Stimulated activated CD4-positive, alpha-beta T cell treated with anti-CD3 and anti-CD28 coated beads, TNF-alpha, amount 100 ng/mL, for 48 hours (primary cell): Measurements from ENCODE around the gene CDX2.
"Not testable (repeated sequence)": the region's sequence is repeated elsewhere in the genome, so short reads cannot be mapped to it uniquely, and the experiment has no call there.

Source experiments
- DNase-seq, 3 donors: peaks; one replicate each; pipeline ENCODE4 v3.0.0-alpha.2; 2020; ENCODE audit warnings: low read depth in 3 of 3

Gene CDX2

GRCh38 chr13:27969082-27969865, at the start of gene CDX2:
Gene CDX2 (minus strand): TSS chr13:27969315. CDS start chr13:27969006, 309 bp downstream.
- no peak for DNase-seq

GRCh38 chr13:28014301-28014700, 45.2 kb upstream of the CDX2 start:
- DNase-seq: no peak

GRCh38 chr13:28013482-28013881, 44.4 kb upstream of the CDX2 start:
- DNase-seq: no peak

- DNase-seq: no peak
Observed at GRCh38 chr13:28012896-28013295, 43.8 kb upstream of the CDX2 start.

GRCh38 chr13:28012383-28012782, 43.3 kb upstream of the CDX2 start:
- DNase-seq: no peak

- no peak for DNase-seq
Observed at GRCh38 chr13:28010046-28010445, 40.9 kb upstream of the CDX2 start.

GRCh38 chr13:28005016-28005415, 35.9 kb upstream of the CDX2 start:
- not testable (repeated sequence) for DNase-seq

- DNase-seq: no peak
Observed at GRCh38 chr13:28002886-28003698, 34.0 kb upstream of the CDX2 start.

GRCh38 chr13:28001837-28002473, 32.8 kb upstream of the CDX2 start:
- no peak for DNase-seq

GRCh38 chr13:28001049-28001448, 31.9 kb upstream of the CDX2 start:
- DNase-seq: no peak

- DNase-seq: no peak
Observed at GRCh38 chr13:28000567-28000966, 31.5 kb upstream of the CDX2 start.

GRCh38 chr13:27997904-27998522, 28.9 kb upstream of the CDX2 start:
- DNase-seq: no peak

GRCh38 chr13:27991881-27992280, 22.8 kb upstream of the CDX2 start:
- DNase-seq: no peak

GRCh38 chr13:27988520-27988919, 19.4 kb upstream of the CDX2 start, which contains the start of gene URAD:
Gene URAD (minus strand): TSS chr13:27988693. CDS start chr13:27988637, 56 bp downstream.
- no peak for DNase-seq

GRCh38 chr13:27985600-27985999, 16.5 kb upstream of the CDX2 start:
- no peak for DNase-seq

GRCh38 chr13:27982361-27982760, 13.2 kb upstream of the CDX2 start:
- DNase-seq: no peak

GRCh38 chr13:27981006-27981708, 12.0 kb upstream of the CDX2 start:
- no peak for DNase-seq

- DNase-seq: no peak
Observed at GRCh38 chr13:27980280-27980998, 11.3 kb upstream of the CDX2 start.

- no peak for DNase-seq
Observed at GRCh38 chr13:27979765-27980279, 10.7 kb upstream of the CDX2 start.

- no peak for DNase-seq
Observed at GRCh38 chr13:27979001-27979643, 10.0 kb upstream of the CDX2 start.
